ENCODE data around the gene KIAA0930.
A peak's percentile ranks its signal among the peaks of the same experiment; 100 is the strongest.

KIAA0930 gene

DNA sequence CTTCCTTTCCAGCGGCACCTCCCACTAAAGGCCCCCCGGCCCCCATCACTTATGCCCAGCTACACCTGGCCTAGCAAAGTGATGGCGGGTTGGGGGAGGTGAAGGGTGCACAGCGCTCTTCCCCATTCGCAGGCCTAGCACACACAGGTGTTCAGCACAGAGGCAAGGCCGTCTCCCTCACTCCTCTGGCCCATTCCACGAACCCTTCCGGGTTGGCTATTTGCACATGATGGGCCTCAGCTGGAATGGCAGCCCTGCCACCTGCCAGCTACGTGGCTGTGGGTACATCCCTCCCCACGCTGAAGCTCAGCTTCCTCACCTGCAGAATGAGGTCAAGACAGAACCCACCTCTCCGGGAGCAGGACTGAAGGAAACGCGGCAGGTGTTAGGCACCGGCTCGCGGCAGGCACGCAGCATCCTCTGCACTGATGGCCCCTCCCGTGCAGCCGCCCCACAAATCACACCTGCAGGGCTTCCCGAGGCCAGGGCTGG is 4.8 kb downstream of the KIAA0930 start:
- no peak for DNase-seq

DNA sequence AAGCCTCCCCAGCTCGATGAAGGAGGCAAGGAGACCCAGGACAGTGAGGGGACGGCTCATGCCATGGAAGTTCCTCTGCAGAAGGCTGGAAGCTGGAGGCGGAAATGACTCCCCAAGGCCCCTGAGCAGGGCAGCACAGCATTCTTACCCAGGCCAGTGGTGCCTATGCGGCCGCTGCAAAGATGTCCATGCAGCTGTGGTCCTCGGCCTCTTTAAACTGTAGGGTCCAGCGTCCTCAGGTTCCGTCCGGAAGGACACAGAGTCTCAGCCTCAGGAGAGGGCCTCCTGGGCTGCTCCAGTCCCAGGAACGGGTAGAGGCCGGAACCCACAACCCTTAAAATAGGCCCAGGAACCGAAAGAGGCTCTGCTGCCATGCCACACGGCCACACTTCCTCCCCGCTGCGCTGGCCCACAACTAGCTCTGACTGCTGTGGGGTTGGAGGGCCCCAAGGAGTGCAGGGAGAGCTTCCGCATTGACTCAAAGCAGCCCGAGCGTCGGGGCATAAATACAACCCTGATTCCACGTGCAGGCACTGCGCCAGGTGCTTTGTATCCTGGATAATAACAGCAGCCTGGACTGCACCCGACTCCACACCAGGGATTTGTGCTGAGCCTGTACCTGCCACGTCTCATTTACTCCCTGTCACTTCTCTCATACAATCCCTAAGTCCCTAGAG is 5.5 kb downstream of the KIAA0930 start:
- peak; percentile 16 for DNase-seq

DNA sequence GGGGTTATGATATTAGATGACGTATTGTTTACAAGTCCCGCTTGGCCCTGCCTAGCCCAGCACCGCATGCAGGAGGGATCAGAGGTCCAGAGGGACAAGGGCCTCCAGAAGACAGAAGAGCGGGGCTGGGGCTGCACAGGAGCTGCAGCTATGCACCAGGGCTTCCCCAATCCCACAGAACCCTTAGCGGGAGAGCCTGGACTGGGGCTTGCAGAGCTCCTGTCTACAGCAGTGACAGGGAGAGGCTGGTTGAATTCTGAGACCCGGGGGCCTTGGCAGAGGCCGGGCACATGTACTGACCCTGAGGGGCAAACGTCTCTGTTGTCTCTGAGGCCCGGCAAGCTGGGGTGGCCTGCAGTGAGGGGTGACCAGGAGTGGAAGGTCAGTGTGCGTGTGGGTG is 6.9 kb downstream of the KIAA0930 start:
- DNase-seq: no peak

DNA sequence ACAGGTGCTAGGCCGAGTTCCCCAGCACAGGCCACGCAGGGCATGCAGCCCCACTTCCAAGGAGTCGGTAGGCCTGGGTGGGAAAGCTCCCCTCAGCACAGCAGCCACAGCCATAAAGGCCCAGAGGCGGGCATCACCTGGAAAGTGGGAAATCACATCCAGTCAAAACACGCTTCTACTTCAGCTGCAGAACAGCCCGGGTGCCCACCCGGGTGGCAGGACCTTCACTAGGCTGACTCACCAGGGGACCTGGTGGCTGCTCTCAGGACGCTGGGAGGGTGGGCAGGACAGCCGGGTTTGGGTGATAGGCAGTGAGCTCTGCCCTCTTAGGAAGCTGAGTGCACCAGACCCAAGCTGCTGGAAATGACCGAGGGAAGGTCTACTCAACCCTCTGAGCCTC is 7.3 kb downstream of the KIAA0930 start:
- no peak for DNase-seq

DNA sequence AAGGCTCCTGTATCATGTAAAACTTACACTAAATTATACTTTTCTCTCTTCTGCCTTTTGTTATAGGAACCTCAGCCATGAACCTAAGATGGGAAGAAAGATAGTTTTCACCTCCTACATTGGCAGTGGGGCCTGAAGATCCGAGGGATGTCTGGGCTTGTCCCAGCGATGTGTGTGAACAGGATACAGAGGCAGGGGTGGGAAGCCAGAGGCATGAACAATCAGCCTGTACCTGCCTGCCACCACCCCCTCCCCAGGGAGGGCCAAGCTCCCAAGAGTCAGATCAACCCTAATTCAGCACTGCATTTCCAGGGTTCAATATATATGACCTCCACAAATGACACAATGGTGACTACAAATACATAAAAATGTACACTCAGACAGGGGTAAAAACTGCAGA is 9.4 kb downstream of the KIAA0930 start:
- no peak for DNase-seq

DNA sequence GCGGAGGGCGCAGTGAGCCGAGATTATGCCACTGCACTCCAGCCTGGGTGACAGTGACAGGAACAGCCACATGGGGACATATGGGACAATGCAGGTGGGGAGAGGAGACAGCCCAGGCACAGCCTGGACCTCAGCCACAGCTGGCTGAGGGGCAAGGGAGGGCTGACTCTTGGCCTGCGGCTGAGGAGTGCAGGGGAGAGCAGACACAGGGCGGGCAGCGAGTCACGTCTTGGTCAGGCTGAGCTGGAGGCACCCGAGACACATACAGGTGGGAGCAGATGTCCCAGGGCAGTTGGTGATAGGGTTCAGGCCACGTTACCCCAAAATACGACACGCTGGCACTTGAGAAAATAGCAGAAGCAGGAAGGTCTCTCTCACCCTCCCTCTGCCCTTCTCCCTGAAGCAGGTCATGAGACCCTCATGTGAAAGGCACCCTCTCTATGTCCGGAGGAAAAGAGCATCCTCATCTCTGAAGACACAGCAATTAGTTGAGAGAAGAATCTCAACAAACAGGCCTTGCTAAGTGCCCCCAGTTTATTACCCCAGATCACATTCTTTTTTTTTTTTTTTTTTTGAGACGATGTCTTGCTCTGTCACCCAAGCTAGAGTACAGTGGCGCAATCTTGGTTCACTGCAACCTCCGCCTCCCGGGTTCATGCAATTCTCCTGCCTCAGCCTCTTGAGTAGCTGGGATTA is 10.5 kb downstream of the KIAA0930 start:
- no peak for DNase-seq

DNA sequence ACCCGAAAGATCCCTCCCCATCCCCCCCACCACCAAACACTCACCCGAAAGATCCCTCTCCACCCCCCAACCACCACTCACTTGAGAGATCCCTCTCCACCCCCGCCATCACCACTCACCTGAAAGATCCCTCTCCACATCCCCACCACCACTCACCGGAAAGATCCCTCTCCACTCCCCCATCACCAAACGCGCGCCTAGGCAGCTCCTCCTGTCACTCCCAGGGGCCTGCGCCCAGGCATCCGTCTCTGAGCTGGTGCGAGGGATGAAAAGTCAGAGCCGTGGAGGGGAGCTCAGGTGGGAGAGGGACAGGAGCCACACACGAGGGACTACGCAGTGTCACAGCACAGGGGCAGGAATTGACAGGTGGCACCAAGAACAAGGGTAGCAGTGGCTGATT is 11.5 kb downstream of the KIAA0930 start:
- DNase-seq: no peak

DNA sequence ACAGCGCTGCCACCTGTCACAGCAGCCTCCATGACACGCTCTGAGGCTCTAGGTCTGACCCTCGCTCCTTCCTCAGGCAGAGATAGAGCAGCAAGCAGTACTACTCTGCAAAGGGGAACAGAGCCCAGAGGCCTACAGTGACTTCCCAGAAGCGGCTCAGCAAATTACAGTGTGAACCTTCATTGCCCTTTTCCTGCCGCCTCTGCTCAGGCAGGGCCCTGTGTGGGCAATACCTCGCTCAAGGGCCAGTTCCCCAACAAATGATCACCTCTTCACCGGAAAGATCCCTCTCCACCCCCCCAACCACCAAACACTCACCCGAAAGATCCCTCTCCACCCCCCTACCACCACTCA is 12.3 kb downstream of the KIAA0930 start:
- DNase-seq: no peak

DNA sequence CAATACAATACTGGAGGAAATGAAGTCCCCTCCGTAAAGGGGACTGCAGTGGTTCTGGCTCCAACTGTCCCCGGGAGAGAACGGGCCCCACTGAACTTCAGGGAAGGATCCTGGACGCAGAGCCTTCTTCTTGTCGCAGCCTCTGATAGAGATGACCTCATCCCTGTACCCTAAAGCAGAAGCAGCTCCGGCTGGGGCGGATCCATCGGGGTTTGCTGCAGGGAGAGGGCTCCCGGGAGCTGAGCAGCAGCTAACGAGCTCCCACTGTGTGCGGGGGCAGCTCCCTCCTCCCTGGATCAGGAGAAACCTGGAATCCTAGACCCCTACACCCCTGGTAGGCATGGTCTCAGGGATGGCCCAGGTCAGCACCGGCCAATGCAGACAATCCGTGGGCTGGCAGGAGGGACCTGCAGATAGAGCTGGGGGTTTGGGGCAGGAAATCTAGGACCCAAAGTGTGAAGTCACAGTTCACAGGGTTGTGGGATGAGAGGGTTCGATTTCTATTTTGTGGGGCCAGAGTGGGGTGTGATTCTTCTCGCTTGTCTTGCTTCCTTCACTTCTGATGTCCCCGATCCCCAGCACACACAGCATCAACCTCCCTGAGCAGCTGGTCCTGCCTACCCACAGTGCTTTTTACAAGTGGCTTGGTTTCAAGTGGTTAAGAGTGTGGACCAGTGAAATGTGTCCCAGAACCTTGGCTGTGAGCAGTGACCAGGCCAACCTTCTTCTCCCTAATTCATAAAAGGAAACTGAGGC is 12.9 kb downstream of the KIAA0930 start:
- DNase-seq: no peak

DNA sequence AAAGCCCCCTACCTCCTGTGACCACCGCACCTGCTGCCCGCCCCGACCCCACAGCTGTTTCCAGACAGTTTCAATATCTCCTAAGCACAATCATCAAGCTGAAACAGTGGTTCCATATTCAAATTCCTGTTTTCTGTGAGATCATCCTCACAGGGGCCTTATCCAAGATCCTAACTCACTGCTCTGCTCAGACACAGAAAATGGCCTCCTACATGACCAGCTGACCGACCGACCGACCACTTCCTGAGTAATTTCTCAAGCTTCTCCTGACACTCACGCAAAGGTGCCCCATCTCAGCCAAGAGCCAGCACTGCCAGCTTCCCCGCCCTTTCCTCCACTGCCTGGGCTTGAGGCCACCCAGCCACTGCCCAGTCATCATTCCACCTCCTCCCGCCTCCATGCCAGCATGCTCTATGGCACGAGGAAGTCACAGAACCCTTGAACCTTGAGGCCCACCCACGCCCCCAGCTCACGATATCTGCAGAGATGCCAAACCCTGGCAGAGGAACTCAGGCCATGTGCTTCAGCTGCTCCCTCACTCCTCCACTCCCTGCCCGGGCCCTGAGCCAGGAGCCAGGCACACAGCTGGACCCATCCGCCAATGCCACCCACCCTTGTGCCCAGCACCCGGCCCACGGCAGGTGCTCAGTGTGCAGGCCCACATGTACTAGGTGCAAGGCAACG is 14.0 kb downstream of the KIAA0930 start:
- DNase-seq: no peak

DNA sequence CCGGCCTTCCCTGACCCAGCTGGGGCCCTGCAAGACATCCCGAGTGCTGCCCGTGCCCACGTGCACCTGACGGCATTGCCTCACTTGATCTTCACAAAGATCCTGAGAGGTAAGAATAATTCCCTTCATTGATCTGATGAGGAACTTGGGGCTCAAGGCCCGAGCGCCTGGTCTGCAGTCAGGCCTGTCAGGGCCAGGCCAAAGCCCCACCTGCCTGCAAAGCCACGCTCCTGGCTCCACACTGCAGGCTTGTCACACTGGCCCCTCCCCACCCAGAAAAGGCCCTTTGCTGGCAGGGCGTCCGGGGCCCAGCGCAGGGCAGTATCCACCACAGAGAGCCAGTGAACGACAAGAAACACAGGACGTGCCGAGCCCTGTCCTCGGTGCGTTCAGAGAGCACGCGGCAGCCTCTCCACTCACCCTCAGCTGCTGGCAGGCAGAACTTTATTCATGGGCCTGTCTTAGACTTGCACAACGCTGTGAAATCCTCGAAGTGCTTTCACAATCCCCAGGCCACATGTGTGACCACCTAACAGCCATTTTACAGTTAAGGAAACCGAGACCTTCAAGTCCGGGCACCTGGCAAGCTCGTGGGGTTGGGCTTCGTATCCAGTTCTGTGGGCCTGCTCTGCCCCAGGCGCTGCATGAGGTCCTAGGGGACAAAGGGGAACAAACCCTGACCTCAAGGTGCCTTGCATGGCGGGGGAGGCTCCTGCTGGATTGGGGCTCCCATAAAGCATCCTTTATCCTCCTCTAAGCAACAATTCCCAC is 14.8 kb downstream of the KIAA0930 start:
- no peak for DNase-seq

DNA sequence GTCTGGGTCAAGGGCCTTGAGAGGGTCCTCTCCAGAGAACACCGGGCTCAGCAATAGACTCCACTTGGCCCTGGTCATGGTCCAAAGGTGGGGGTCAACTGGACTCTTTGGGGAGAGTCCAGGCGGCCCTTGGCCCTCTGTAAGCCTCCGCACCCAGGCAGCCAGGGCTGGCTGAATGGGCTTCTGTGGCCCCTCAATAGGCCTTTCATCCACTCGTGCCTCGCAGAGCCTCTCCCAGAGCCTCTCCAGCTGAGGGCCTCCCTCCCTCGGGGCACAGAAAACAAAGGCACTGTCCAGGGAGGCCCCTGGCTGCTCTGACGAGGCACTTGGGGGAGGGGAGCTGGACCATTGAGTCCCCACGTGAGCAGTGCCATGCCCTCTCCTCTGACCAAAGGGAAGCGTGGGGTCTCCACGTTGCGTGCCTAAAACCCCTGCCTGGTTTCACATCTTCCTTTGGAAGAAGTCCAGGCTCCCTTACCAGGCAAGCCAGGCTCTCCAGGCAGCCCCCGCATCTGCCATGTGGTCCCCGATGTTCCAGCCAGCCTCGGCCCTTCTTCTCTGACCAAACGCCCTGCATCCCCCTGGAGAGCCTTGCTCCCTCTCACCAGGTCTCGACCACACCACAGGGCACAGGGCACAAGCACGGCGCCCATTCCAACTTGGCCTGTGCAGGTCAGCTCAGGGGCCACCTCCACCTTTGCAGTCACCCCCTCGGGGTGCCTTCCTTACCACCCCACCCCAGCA is 15.5 kb downstream of the KIAA0930 start:
- DNase-seq: no peak

DNA sequence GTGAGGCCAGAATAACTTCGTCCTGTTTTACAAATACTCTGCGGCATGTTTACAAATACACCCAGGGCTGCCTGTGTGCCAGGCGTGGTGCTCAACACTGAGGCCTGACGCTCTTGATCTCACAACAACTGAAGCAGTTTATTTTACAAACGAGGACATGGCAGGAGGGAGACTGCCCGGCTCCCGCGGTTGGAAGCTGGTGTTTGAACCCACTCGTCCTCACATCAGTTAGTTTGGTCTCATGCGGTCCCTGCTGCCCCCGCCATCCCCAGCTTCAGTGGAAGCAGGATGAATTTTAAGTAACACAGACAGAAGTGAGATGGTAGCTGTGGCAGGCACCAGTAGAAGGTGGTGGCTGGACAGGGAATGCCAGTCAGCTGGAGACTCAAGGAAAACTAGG is 16.4 kb downstream of the KIAA0930 start:
- no peak for DNase-seq

DNA sequence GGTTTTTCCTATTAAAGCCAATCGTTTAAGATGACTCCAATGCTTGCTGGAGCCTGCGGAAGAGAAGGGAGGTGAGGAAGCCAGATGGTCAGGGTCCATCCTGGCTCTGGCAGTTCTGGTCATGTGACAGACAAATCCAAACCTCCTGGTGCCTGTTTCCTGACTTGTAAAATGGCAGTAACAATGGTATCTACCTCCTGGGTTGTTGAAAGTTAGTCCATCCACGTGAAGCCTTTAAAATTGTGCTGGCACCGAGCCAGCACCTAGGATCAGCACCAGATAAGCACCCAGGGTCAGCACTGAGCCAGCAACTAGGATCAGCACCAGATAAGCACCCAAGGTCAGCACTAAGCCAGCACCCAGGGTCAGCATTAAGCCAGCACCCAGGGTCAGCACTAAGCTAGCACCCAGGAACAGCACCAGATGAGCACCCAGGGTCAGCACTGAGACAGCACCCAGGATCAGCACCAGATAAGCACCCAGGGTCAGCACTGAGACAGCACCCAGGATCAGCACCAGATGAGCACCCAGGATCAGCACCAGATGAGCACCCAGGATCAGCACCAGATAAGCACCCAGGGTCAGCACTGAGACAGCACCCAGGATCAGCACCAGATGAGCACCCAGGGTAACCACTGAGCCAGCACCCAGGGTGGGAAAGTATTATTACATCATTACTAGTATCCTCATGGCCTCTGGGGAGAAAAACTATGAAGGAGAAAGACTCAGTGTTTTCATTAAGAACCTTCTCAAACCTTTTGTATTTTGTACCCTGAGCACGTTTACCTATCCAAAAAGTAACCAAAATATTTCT is 17.2 kb downstream of the KIAA0930 start:
- no peak for DNase-seq

DNA sequence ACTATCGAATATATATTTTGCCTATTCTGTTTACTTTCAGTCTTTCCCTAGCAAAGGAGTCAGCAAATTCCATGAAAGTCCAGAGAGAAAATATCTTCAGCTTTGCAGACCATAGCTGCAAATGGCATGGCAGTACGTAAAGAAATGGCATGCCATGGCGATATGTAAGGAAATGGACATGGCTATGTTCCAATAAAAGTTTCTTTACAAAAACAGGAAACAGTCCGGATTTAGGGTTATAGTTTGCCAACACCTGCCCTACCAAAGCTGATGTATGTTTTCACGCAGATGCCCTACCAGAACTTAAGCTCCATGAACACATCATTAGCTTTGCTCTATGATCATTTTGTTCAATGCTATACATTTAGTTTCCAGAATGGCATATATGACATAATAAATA is 19.5 kb downstream of the KIAA0930 start:
- DNase-seq: no peak

DNA sequence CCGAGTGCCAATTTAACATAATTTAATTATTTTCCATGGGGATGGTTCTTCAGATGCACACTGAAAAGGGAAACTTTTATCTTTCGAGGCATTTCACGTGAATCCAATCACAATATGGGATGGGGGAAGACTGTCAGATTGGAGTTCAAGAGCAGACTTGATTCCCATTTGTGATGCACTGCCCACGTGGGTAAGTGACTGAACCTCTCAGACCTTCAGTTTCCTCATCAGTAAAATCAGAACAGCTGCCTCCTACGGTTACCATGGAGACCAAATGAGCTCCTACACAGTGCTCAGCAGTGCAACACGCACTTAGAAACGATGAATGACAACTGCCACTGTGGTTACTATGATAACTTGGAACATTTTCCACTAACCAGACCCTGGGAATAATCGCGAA is 21.7 kb downstream of the KIAA0930 start:
- peak; percentile 24 for DNase-seq

DNA sequence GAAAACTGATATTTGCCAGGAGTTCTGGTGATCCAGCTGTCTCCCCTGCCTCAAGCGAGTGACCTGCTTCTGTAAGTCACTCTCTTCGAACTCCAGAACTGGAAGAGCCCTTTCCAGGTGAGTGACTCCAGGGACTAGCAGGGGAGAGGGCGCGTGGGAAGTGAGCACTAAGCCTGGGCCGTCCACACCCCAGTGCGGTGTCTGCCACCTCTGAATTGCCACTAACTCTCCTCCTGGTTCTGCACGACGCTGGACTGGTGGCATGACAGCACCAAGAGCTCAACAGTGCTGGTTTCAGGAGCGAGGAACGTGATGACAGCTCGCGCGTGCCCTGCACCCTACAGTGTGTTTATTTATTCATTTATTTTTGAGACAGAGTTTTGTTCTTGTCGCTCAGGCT is 22.9 kb downstream of the KIAA0930 start:
- no peak for DNase-seq

DNA sequence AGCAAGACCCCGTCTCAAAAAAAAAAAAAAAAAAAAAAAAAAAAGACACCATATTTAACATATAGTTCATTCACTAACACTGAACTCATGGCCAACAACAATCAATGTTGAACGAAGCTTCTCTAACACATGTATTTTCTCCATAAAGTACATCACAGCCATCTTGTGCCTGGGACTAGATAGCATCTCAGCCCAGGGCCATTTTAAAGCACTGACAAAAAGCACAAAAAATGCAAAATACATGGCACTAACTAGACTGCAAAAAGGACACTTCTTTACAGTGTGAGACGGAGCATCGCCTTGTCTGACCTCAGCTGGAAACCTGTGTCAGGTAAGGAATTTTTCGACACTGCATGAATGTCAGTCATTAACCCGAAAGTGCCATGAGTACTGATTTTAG is 23.3 kb downstream of the KIAA0930 start:
- DNase-seq: no peak

DNA sequence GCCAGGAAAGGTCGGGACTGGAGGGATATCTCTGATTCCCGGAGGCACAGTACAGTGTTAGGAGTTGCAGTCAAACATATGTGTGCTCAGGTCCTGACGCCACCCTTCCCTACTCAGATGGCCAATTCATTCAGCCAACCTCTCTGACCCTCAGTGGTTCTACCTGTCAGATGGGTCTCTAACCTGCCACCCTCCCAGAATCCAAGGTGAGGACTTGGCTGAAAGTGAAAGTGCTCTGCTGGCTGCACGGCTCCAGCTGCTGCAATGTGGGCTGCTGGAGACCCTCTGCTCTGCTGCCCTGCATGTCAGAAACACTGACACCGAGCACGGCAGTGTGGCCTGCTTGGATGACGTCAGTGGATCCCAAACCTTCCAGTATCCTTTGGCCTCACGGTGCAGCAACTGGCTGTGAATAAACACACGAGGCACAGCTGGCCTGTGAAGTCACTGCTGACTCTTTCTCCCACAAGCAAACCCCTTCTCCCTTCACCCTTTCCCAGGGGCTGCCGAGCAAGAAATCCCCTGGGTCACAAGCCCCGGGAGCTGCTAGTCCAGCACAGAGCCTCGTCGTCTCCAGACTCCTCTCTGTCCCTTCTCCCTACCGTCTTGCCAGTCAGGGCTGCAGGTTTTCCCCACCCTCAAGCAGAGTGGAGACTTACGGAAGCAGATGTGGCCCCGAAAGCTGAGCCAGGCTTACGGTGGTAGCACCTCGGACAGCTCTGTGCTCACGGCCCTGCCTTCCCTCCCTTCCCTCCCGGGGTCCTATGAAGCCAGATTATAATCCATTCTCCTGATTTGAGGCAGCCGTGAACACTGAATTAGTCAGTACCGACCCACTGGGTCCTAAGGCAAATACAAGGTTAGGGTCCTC is 24.3 kb downstream of the KIAA0930 start:
- DNase-seq: no peak
